Transverse colon (tissue), 4 donors: ENCODE measurements around the gene GTPBP3. TPM values are rescaled to one million over a fixed set of nuclear protein-coding genes. Genes with fewer than 3 reads are reported as not detected.

Experiments
- DNase-seq: peaks from one replicate; pipeline ENCODE4 v3.0.0-alpha.2; 2019
- H3K27ac ChIP-seq, 4 donors: fragments of 200-600 bp; sonication (generic); 2 replicates each; pipeline ENCODE4 v1.5.1; 2016 to 2018; ENCODE audit warnings: inconsistent platforms in 4 of 4
- H3K27me3 ChIP-seq: fragments of 200-600 bp; sonication (generic); 2 replicates; pipeline ENCODE4 v1.5.1; 2017; ENCODE audit warnings: inconsistent platforms
- H3K36me3 ChIP-seq, 4 donors: fragments of 200-600 bp; sonication (generic); 2 replicates each; pipeline ENCODE4 v1.5.1; 2017 to 2019; ENCODE audit warnings: inconsistent platforms in 4 of 4
- H3K4me1 ChIP-seq, 4 donors: fragments of 200-600 bp; sonication (generic); 2 replicates each; pipeline ENCODE4 v1.5.1; 2017 to 2020; ENCODE audit warnings: inconsistent platforms in 4 of 4
- H3K4me3 ChIP-seq, 4 donors: fragments of 200-600 bp; sonication (generic); 1 replicate in 1 of 4; 2 replicates in 3 of 4; pipeline versions ENCODE4 v1.5.1 to v1.6.1; 2017 to 2019; ENCODE audit warnings: inconsistent platforms in 4 of 4
- H3K9me3 ChIP-seq, 2 donors: fragments of 200-600 bp; sonication (generic); 2 replicates each; pipeline ENCODE4 v1.5.1; 2017 to 2019; ENCODE audit warnings: inconsistent platforms in 2 of 2
- EP300 ChIP-seq: sonication (generic); formaldehyde crosslinking; IDR thresholded peaks from one replicate; pipeline ENCODE4 v1.6.1; 2017; ENCODE audit warnings: antibody characterized with exemption, low read depth
- POLR2A ChIP-seq: fragments of 450-650 bp; IDR thresholded peaks from one replicate; pipeline ENCODE4 v1.6.1; 2016; ENCODE audit warnings: antibody characterized with exemption, mild to moderate bottlenecking, moderate library complexity
- POLR2AphosphoS5 ChIP-seq, 3 donors: sonication (generic); formaldehyde crosslinking; IDR thresholded peaks; one replicate each; pipeline ENCODE4 v1.6.1; 2016; ENCODE audit warnings: antibody characterized with exemption in 3 of 3
- WGBS, 2 donors: methylation state at CpG; one replicate each; pipeline ENCODE4 v1.1.5; 2018; ENCODE audit warnings: low coverage in 1 of 2; 5-methylcytosine and 5-hydroxymethylcytosine counted together
- in situ Hi-C, 4 donors: fragments of 200-750 bp; cut with MboI; loops; one replicate each; pipeline versions ENCODE4 v1.15.0 to v1.15.1; 2017; ENCODE audit warnings: low sequenced_read_pairs in 3 of 4, low pct_ligation_motif_present in 1 of 4, low pct_unique_long_range_greater_than_20kb in 1 of 4
- intact Hi-C: fragments of 100-400 bp; cut with DNase I; formaldehyde crosslinking; loops from one replicate; pipeline ENCODE4 v1.15.1; 2023; ENCODE audit warnings: low total_unique reads
- total RNA-seq, 4 donors: library from RNA; depleted of rRNA; stranded (reverse); fragments of >200 nt; gene quantifications; one replicate each; pipeline ENCODE4 v1.1.0, GENCODE V29; 2016
- TF ChIP-seq, protein P1 (sequence below), 5 experiments: fragments of 200-600 bp in 3 of 5; fragments of 450-650 bp in 2 of 5; sonication (generic) in 3 of 5; IDR thresholded peaks; 1 replicate in 2 of 5; 2 replicates in 3 of 5; pipeline ENCODE4 v1.5.1; 2016 to 2017; ENCODE audit warnings: antibody characterized with exemption in 5 of 5, inconsistent platforms in 3 of 5, mild to moderate bottlenecking in 2 of 5, moderate library complexity in 1 of 5

GTPBP3 gene
- total RNA-seq, 4 donors from 2014 or later = 24.7 to 206 (median 30.5) TPM

- intact Hi-C loops (no loop called here), in situ Hi-C loops (loop anchor here in 1 of 4 donors (10.0 kb wide), 1 partner anchor 123 kb away; the partner anchor contains the start of gene NXNL1)
Measured at GRCh38 chr19:17341386-17341785, 4.0 kb downstream of the GTPBP3 start.

DNA sequence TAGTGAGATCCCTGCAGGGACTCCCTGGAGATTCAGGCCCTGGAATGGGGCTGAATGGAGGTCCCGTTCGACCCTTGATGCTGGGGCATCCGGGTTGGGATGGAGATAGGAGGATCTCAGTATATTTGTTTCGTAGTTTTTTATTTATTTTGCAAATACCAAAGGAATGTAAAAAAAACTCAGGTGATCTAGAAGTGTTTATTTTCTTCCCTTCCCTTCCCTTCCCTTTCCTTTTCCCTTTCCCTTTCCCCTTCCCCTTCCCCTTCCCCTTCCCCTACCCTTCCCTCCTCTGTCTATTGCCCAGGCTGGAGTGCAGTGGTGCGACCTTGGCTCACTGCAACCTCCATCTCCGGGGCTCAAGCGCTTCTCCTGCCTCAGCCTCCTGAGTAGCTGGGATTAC, 4.5 kb downstream of the GTPBP3 start:
- intact Hi-C loops = no loop called here
- Histone ChIP-seq H3K27ac (no peak overlapping the region), H3K27me3 (no peaks in the 10 kb centered on the region), H3K9me3 (no peaks in the 10 kb centered on the region), H3K4me3 (no peak overlapping the region), H3K36me3 (no peaks in the 10 kb centered on the region), H3K4me1 (peaks cover 6 to 29% (median 14%) of the 10 kb centered on the region in 4 donors)
- in situ Hi-C loops = loop anchor here in 1 of 4 donors (10.0 kb wide), 1 partner anchor 123 kb away; the partner anchor contains the start of gene NXNL1
- WGBS, 2 donors = 92 to 100% methylated on average over 3 to 7 of the region's 7 CpGs
- no peak for DNase-seq
- TF ChIP-seq EP300 (no peak), POLR2AphosphoS5 (IDR thresholded peaks at IDR 0.05) (no peak)

More at GRCh38 chr19:17341386-17341785, 4.0 kb downstream of the GTPBP3 start:
- H3K27ac ChIP-seq = peak overlapping the region in 1 of 4 donors; percentile 41
- TF ChIP-seq, protein P1, sequence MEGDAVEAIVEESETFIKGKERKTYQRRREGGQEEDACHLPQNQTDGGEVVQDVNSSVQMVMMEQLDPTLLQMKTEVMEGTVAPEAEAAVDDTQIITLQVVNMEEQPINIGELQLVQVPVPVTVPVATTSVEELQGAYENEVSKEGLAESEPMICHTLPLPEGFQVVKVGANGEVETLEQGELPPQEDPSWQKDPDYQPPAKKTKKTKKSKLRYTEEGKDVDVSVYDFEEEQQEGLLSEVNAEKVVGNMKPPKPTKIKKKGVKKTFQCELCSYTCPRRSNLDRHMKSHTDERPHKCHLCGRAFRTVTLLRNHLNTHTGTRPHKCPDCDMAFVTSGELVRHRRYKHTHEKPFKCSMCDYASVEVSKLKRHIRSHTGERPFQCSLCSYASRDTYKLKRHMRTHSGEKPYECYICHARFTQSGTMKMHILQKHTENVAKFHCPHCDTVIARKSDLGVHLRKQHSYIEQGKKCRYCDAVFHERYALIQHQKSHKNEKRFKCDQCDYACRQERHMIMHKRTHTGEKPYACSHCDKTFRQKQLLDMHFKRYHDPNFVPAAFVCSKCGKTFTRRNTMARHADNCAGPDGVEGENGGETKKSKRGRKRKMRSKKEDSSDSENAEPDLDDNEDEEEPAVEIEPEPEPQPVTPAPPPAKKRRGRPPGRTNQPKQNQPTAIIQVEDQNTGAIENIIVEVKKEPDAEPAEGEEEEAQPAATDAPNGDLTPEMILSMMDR (IDR thresholded peaks at IDR 0.05) = no peak
- TF ChIP-seq EP300 = no peak
- TF ChIP-seq POLR2AphosphoS5 (IDR thresholded peaks at IDR 0.05) = no peak
- no peak for TF ChIP-seq POLR2A
- no peaks in the 10 kb centered on the region for H3K36me3 ChIP-seq
- no peaks in the 10 kb centered on the region for H3K27me3 ChIP-seq
- H3K4me3 ChIP-seq = no peak overlapping the region
- no peaks in the 10 kb centered on the region for H3K9me3 ChIP-seq
- 93% methylated on average over 15 of the region's 15 CpGs; no CpG with 5 or more reads in 1 of the 2 donors for WGBS, 2 donors
- peaks cover 6 to 27% (median 14%) of the 10 kb centered on the region in 4 donors for H3K4me1 ChIP-seq
- DNase-seq = no peak

- WGBS, 2 donors = 7 to 16% methylated on average over 7 to 24 of the region's 24 CpGs
- Histone ChIP-seq H3K27me3 (peaks cover 25% of the 10 kb centered on the region), H3K27ac (peak overlapping the region in 2 of 4 donors; percentile 35 to 40), H3K4me1 (peaks cover 0 to 24% (median 3%) of the 10 kb centered on the region in 4 donors), H3K4me3 (no peak overlapping the region), H3K9me3 (no peaks in the 10 kb centered on the region), H3K36me3 (no peaks in the 10 kb centered on the region)
- in situ Hi-C loops = loop anchor here in 2 of 4 donors (5.0 to 10.0 kb wide), 2 partner anchors 41 to 119 kb away; partner anchors contain the start of gene NXNL1 (in 1 of the 2)
- TF ChIP-seq EP300 = no peak
- TF ChIP-seq, protein P1 (IDR thresholded peaks at IDR 0.05) = peak; percentile 92 to 95 (median 94)
- peak; percentile 82 for DNase-seq
- intact Hi-C loops = loop anchor here (2.0 to 5.0 kb wide), 2 partner anchors 41 to 121 kb away; no protein-coding TSS in a partner anchor
Measured at GRCh38 chr19:17346109-17346671, 8.8 kb downstream of the GTPBP3 start.

DNA sequence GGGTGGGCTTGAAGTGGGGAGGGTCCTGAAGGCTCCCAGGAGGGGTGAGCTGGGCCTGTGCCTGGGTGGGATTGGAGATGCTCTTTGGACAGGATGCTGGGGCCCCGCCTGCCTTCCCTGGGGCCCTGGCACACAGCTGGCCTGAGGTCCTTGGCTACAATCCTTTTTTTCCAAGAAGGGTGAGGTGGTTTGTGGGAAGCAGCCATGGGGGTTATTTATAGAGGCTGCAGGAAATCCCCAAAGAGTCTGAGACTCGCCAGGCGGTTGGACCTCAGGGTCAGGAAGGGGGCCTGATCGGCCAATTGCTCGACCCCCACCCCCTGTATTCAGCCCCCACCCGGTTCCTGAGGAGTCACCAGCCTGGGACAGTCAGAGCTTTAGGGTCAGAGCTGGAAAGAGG, 10.0 kb downstream of the GTPBP3 start:
- H3K36me3 ChIP-seq = no peaks in the 10 kb centered on the region
- H3K27ac ChIP-seq = peak overlapping the region in 3 of 4 donors; percentile 35 to 40 (median 39)
- H3K9me3 ChIP-seq = no peaks in the 10 kb centered on the region
- no peak overlapping the region for H3K4me3 ChIP-seq
- DNase-seq = no peak
- no peak for TF ChIP-seq POLR2A
- peak; percentile 20 for TF ChIP-seq EP300
- TF ChIP-seq POLR2AphosphoS5 (IDR thresholded peaks at IDR 0.05) = peak in 1 of 3 donors; percentile 10
- intact Hi-C loops (loop anchor here (2.0 to 5.0 kb wide), 2 partner anchors 39 to 120 kb away; no protein-coding TSS in a partner anchor), in situ Hi-C loops (loop anchor here in 2 of 4 donors (5.0 to 10.0 kb wide), 2 partner anchors 40 to 117 kb away; partner anchors contain the start of gene NXNL1 (in 1 of the 2))
- 21% methylated on average over 6 of the region's 6 CpGs; no CpG with 5 or more reads in 1 of the 2 donors for WGBS, 2 donors
- peaks cover 29% of the 10 kb centered on the region for H3K27me3 ChIP-seq
- H3K4me1 ChIP-seq = peaks cover 0 to 24% (median 3%) of the 10 kb centered on the region in 4 donors

- H3K36me3 ChIP-seq = no peaks in the 10 kb centered on the region
- TF ChIP-seq POLR2AphosphoS5 (IDR thresholded peaks at IDR 0.05) (no peak), POLR2A (no peak), EP300 (no peak)
- TF ChIP-seq, protein P1 (IDR thresholded peaks at IDR 0.05) = no peak
- H3K27me3 ChIP-seq = peaks cover 33% of the 10 kb centered on the region
- no peak overlapping the region for H3K4me3 ChIP-seq
- H3K27ac ChIP-seq = peak overlapping the region in 3 of 4 donors; percentile 35 to 40 (median 39)
- H3K9me3 ChIP-seq = no peaks in the 10 kb centered on the region
- peaks cover 0 to 24% (median 3%) of the 10 kb centered on the region in 4 donors for H3K4me1 ChIP-seq
- intact Hi-C loops = loop anchor here (2.0 to 5.0 kb wide), 2 partner anchors 39 to 119 kb away; no protein-coding TSS in a partner anchor
- WGBS, 2 donors = 71 to 100% methylated on average over 1 to 2 of the region's 2 CpGs
- in situ Hi-C loops = loop anchor here in 2 of 4 donors (5.0 to 10.0 kb wide), 2 partner anchors 39 to 117 kb away; partner anchors contain the start of gene NXNL1 (in 1 of the 2)
- DNase-seq = no peak
Measured at GRCh38 chr19:17347877-17348276, 10.5 kb downstream of the GTPBP3 start.
